KMS-11 (cell line): ENCODE results near the gene HOXD8.

Experiments used
- H2AFZ ChIP-seq: fragments of 200-600 bp; sonication (generic); 2 replicates; pipeline ENCODE4 v1.6.1; 2016; ENCODE audit warnings: antibody characterized with exemption, mixed run types, low read depth
- H3K27ac ChIP-seq: fragments of 200-600 bp; sonication (generic); 2 replicates; pipeline ENCODE4 v1.6.1; 2016; ENCODE audit warnings: mild to moderate bottlenecking, mixed run types
- H3K27me3 ChIP-seq: fragments of 200-600 bp; sonication (generic); 2 replicates; pipeline ENCODE4 v1.6.1; 2017; ENCODE audit warnings: mild to moderate bottlenecking, low read depth, mixed run types, moderate library complexity; ENCODE audit not compliant: insufficient read depth
- H3K36me3 ChIP-seq: fragments of 200-600 bp; sonication (generic); 2 replicates; pipeline ENCODE4 v1.6.1; 2017; ENCODE audit warnings: mild to moderate bottlenecking, mixed run types; ENCODE audit not compliant: insufficient read depth
- H3K4me1 ChIP-seq: fragments of 200-600 bp; sonication (generic); 2 replicates; pipeline ENCODE4 v1.6.1; 2016; ENCODE audit warnings: mild to moderate bottlenecking, low read depth, mixed run types; ENCODE audit not compliant: poor library complexity, severe bottlenecking
- H3K4me2 ChIP-seq: fragments of 200-600 bp; sonication (generic); 2 replicates; pipeline ENCODE4 v1.7.0; 2016; ENCODE audit warnings: mild to moderate bottlenecking, mixed run types
- H3K4me3 ChIP-seq: fragments of 200-600 bp; sonication (generic); IDR thresholded peaks from 2 replicates; pipeline ENCODE4 v1.6.1; 2017; ENCODE audit warnings: low read depth, low read length, mixed read lengths; ENCODE audit not compliant: insufficient read depth
- H3K79me2 ChIP-seq: fragments of 200-600 bp; sonication (generic); 2 replicates; pipeline ENCODE4 v1.6.1; 2016; ENCODE audit warnings: low read depth, mixed run types; ENCODE audit not compliant: insufficient read depth
- H3K9ac ChIP-seq: fragments of 200-600 bp; sonication (generic); 2 replicates; pipeline ENCODE4 v1.6.1; 2016; ENCODE audit warnings: mild to moderate bottlenecking, mixed run types
- H4K20me1 ChIP-seq: fragments of 200-600 bp; sonication (generic); 2 replicates; pipeline ENCODE4 v1.6.1; 2016; ENCODE audit warnings: mild to moderate bottlenecking, mixed run types; ENCODE audit not compliant: insufficient read depth
- TF ChIP-seq, protein P1 (sequence below): fragments of 200-600 bp; sonication (generic); conservative IDR thresholded peaks from 2 replicates; pipeline ENCODE4 v1.6.1; 2017; ENCODE audit warnings: low read depth, mild to moderate bottlenecking, antibody characterized with exemption, low read length, moderate library complexity, mixed read lengths

HOXD8 gene

DNA sequence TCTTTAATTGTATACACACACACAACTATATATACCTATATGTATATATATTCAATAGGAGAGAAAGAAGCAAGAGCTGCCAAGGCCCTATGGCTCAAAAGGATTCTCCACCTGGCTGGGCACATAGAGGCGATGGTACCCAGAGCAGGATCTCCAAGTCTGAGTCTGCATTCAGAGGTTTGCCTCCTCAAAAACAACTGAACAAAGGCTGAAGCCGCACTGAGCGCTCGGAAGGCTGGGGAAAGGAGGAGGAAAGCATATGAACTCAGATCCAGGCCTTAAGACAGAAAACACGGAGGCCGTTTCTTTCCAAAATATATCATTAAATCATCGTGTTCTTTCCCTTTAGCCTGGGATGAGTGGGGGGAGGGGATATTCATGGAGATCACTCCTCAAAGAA, 26.3 kb upstream of the HOXD8 start:
- Histone ChIP-seq H3K4me2 (no peak overlapping the region), H3K27me3 (no peaks in the 10 kb centered on the region), H3K4me1 (no peaks in the 10 kb centered on the region), H3K79me2 (no peaks in the 10 kb centered on the region), H3K27ac (no peak overlapping the region), H3K4me3 (no peak overlapping the region), H3K9ac (no peak overlapping the region), H2AFZ (no peak overlapping the region), H4K20me1 (no peaks in the 10 kb centered on the region), H3K36me3 (no peaks in the 10 kb centered on the region)
- TF ChIP-seq, protein P1, sequence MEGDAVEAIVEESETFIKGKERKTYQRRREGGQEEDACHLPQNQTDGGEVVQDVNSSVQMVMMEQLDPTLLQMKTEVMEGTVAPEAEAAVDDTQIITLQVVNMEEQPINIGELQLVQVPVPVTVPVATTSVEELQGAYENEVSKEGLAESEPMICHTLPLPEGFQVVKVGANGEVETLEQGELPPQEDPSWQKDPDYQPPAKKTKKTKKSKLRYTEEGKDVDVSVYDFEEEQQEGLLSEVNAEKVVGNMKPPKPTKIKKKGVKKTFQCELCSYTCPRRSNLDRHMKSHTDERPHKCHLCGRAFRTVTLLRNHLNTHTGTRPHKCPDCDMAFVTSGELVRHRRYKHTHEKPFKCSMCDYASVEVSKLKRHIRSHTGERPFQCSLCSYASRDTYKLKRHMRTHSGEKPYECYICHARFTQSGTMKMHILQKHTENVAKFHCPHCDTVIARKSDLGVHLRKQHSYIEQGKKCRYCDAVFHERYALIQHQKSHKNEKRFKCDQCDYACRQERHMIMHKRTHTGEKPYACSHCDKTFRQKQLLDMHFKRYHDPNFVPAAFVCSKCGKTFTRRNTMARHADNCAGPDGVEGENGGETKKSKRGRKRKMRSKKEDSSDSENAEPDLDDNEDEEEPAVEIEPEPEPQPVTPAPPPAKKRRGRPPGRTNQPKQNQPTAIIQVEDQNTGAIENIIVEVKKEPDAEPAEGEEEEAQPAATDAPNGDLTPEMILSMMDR, result no peak

DNA sequence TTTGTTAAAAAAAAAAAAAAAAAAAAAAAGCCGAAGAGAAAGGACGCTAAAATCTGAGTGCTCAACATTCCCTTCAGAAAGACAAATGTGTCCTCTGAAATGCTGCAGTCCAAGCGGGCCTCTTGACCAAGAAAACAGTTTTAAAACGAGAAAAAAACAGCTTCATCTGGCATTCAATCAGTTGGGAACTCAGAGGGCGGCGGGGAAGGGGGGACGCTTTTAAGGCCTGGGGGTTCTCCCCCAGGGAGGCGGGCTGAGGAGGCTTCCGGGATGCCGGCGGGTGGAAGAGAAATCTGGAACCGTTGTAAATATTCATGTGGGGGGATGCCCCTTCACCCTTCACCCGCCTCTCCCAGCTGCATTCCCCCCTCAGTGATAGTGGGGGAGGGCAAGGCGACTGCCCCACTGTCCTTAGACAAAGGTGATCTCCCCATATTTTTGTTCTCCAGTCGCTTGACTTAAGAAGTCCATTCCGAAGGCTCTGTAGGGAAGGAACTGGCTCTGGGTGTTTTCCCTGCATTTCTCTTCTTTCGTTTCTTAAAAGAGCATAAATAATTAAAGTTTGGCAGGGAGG, 25.7 kb upstream of the HOXD8 start:
- no peaks in the 10 kb centered on the region for H3K79me2 ChIP-seq
- no peak overlapping the region for H3K27ac ChIP-seq
- H4K20me1 ChIP-seq, result no peaks in the 10 kb centered on the region
- TF ChIP-seq, protein P1, result no peak
- no peaks in the 10 kb centered on the region for H3K36me3 ChIP-seq
- no peak overlapping the region for H2AFZ ChIP-seq
- no peak overlapping the region for H3K4me2 ChIP-seq
- H3K9ac ChIP-seq, result no peak overlapping the region
- H3K4me1 ChIP-seq, result no peaks in the 10 kb centered on the region
- no peaks in the 10 kb centered on the region for H3K27me3 ChIP-seq
- no peak overlapping the region for H3K4me3 ChIP-seq

DNA sequence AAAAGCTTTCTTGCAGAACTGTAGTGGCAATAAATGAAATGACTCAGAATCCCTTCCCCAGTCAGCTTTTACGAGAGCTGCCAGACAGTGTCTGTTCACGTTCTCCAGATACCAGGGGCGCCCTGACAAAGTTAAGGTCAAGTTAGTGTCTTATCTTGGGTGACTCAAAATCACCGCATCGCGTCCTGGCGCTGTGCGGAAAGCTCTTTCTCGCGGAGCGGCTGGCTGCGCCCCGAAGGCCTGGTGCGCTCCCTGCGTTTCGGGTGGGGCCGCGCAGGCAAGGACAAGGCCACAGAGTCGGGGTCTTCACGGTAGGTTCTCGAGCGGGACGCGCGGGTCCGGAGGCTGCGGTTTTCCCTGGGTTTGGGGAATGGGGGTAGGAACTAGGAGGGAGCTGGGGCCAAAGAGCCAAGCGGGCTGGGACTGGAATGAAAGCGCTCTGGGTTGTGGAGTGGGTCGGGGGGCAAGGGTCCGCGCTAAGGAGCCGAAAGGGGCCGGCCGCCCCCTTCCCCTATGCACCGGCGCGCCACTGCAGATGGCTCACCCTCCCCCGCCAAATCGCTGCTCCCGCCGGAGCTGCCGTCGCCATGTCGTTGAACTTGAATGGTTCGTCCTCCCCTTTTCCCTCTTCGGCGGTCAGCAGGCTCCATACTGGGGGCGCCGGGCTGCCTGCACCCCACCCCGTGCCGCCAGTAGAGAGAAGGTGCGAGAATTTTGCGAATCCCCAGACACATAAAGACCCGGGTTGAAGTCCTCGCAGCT, 25.0 kb upstream of the HOXD8 start:
- TF ChIP-seq, protein P1, result no peak

DNA sequence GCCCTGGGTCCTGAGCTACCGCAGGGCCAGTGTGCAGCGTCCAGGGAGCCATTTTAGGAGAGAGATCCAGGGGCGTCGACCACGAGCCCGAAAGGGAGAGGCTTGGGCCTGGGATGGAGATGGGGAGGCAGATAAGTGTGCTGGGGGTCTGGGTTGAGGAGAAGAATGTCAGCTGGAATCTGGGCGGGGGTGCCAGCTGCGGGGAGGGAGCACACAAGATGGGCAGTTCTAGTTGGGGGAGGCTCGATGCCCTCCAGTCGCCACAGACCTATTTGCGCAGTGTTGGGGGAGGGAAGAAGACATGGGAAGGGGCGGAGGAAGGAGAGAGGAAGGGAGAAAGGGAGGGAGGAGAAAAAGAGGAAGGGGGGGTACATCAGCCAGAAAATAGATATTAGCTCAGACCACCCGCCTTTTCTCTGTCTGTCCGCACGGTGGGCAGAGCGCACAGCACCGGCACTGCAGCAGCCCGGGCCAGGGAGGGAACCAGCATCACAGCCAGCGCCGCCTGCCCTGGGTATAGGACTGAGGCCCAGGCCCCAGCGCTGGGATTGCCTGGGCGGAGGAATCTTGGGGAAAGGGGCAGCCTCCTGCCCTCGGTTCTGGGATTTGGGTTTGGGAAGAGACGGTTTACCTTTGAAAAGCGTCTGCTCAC, 24.3 kb upstream of the HOXD8 start:
- H3K27me3 ChIP-seq, result no peaks in the 10 kb centered on the region
- H3K36me3 ChIP-seq, result no peaks in the 10 kb centered on the region
- H3K4me1 ChIP-seq, result no peaks in the 10 kb centered on the region
- H3K4me2 ChIP-seq, result no peak overlapping the region
- no peak overlapping the region for H3K4me3 ChIP-seq
- H3K79me2 ChIP-seq, result no peaks in the 10 kb centered on the region
- TF ChIP-seq, protein P1, result no peak
- no peak overlapping the region for H3K27ac ChIP-seq
- no peak overlapping the region for H2AFZ ChIP-seq
- H4K20me1 ChIP-seq, result no peaks in the 10 kb centered on the region
- H3K9ac ChIP-seq, result no peak overlapping the region

More for the DNA sequence above, 25.0 kb upstream of the HOXD8 start:
- no peaks in the 10 kb centered on the region for H3K4me1 ChIP-seq
- no peak overlapping the region for H3K4me3 ChIP-seq
- no peaks in the 10 kb centered on the region for H3K27me3 ChIP-seq
- no peaks in the 10 kb centered on the region for H3K36me3 ChIP-seq
- H4K20me1 ChIP-seq, result no peaks in the 10 kb centered on the region
- no peak overlapping the region for H3K27ac ChIP-seq
- H3K9ac ChIP-seq, result no peak overlapping the region
- H3K4me2 ChIP-seq, result no peak overlapping the region
- no peaks in the 10 kb centered on the region for H3K79me2 ChIP-seq
- H2AFZ ChIP-seq, result no peak overlapping the region
